GM21447 (cell line): ENCODE measurements around the gene GUCD1.
"Not testable (repeated sequence)": the region's sequence is repeated elsewhere in the genome, so short reads cannot be mapped to it uniquely, and the experiment has no call there.

Experiments
- ATAC-seq: cut with Tn5 transposase; IDR thresholded peaks from one replicate; pipeline ENCODE4 v1.9.1; 2021; ENCODE audit not compliant: unreplicated experiment

Gene GUCD1

DNA sequence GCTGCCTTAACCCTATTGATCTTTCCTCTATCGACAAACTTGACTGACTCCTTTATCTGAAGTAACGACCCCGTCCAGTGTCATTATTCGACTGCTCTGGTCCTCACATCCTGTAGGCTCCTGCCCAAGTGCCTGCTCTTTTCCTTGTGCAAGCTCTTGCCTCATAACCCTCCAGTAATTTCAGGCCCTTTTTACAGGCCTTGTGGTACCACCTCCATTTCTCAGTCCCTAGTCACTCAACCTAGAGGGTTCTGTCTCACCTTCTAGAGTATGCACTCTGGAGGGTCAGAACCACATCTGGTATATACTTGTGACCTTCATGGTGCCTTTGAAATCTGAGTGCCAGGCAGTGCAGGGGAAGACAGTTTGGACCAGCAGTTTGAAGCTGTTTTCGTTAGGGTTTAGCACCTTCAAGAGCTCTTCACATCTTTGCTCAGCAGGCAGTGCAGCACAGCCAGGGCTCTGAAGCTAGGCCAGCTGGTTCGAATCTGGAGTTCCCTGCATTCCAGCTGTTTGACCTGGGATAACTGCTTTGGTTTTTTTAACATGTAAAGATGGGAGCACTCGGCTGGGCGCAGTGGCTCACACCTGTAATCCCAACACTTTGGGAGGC lies 12.1 kb upstream of the GUCD1 start:
- no peak for ATAC-seq

DNA sequence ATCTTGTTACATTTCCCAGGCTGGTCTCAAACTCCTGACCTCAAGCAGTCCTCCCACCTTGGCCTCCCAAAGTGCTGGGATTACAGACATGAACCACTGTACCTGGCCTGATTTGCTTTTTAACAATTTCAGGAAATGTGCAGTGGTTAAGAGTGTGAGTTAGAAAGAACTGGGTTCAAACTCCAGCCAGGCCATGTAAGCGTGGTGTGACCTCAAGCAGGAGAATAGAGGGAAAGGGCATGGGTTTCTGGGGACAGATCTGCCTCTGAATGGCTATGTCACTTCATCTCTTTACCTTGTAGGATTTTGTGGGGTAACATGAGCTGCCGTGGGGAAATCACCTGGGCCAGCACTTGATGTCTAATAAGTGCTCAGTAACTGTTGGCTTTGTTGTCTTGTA lies 10.1 kb upstream of the GUCD1 start:
- no peak for ATAC-seq

DNA sequence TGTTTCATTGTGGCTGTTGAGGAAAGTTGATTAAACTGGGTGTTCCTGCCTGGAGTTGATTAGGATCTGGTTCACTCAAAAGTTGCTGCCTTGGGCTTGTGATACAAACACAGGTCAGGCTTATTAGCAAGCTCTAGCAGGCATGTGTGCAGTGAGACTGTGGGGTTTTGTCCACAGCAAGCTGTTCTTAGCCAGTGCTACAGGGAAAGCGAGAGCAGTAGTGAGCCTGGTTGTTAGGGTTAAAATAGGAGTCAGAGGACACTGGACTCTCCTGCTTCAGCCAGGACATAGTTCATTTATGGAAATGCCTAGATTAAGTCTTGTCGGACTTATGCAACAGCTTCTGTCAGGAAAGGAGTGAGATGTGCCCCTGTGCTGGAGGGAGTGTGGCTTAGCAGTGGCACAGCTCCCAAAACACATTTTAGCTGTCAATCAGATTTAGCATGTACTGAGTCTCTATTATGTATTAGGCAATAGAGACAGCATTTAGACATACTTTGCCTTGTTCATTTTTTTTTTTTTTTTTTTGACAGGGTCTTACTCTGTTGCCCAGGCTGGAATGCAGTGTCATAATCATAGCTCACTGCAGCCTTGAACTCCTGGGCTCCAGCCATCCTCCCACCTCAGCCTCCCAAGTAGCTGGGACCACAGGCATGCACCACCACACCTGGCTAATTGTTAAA lies 9.6 kb upstream of the GUCD1 start:
- ATAC-seq, result no peak

DNA sequence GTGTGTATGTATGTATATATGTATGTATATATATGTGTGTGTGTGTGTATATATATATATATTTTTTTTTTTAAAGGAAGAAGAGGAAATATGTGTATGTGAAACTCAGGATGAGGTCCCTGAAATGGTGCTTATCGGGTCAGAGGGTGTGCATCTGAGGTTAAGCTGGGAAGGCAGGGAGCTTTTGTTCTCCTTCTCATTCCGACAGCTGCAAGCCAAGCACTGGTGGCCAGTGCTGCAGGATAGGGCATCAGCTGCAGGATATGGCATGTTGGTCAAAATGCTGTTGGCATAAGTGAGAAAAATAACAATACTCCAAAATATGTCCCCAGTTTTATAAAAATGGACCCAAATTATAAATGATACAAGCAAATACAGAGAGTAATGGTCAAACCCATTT lies 8.3 kb upstream of the GUCD1 start:
- no peak for ATAC-seq

- no peak for ATAC-seq
These were observed 4.5 kb upstream of the GUCD1 start for GRCh38 chr22:24559471-24559870.

DNA sequence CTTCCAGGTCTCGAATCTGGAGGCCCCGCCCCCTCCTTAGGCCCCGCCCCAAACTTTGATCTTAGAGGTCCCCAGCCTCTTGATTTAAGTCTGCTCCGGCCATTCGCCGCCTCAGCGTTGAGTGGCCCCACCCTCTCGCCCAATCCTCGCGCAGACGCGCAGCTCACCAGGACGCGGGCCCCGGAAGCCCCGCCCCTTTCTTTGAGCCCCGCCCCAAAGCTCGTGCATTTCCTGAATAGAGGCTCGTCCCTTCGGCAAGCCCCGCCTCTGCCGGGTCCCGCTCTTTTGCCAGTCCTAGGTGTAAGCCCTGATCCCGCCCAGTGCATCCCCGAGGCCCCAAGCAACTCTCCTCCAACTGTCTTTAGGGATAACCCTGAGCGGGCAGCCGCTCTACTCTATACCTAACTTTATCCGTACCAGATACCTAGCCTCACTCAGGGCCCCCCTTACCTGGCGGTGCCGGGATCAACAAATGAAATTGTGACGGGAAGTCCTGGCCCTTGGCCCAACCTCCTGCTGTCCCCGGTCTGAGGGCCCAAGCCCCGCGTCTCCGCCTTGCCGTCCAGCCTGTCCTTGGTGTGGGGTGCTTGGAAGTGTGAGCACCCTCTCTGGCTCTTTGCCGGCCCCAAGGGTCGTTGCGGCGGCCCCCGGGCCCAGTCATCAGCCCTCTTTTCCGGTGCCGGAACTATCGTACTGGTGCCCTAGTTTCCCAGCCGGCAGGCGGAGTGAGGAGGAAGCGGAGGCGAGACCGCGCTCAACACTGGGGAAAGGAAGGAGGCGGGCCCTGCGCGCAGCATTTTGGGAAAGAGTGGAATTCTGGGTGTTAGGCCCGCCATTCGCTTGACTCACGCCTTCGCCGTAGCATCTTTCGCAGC lies 464 bp upstream of the GUCD1 start, which contains the start of gene SNRPD3:
Gene SNRPD3, plus strand, starts transcription at position 835 of the 875 bp plus-strand sequence. CDS start 1,676 bp downstream, outside the sequence.
- ATAC-seq, result peak; percentile 60

- no peak for ATAC-seq
These were observed 1.2 kb downstream of the GUCD1 start for GRCh38 chr22:24553597-24554312.

- not testable (repeated sequence) for ATAC-seq
These were observed 2.2 kb downstream of the GUCD1 start for GRCh38 chr22:24552503-24553286.

GRCh38 chr22:24550902-24551435 lies 4.0 kb downstream of the GUCD1 start:
- no peak for ATAC-seq

DNA sequence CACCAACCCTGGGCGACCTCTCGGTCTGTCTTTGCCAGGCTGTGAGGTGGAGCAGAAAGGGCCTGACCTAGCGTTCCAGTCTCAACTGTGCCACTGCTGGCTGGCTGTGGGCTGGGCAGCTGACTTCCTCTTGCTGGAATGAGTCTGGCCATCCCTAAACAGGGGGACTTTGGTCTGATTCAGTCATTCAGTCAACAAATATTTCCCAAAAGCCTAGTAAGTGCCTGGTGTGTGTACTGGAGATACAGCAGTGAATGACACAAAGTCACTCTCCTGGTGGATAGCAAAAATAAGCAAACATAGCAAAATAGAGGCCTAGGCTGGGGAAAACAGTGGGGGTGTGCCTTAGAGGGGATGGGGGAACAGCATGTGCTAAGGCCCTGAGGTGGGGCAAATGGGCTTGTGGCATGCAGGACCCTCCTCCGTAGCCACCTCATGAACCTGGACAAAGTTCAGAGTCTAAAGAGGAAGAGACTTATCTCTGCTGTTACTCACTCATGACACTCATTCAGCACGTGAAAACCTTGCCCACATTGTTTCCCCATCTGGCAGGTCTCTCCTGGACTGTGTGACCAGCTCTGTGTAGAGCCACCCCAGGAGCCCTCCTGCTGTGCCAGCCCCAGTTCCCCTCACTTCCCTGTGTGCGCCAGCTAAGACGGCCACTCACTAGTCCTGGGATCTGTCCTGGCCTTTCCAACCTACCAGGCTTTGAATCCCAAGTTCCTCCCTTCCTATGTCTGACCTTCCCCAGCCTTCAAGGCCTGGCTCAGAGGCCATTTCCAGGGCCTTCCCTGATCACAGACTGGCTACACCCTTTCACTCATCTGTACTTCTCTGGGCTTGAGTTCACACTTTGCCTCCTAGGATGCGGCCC lies 4.7 kb downstream of the GUCD1 start:
- no peak for ATAC-seq

- no peak for ATAC-seq
These were observed 6.1 kb downstream of the GUCD1 start for GRCh38 chr22:24548812-24549211.

GRCh38 chr22:24543679-24544243 lies 11.2 kb downstream of the GUCD1 start:
- no peak for ATAC-seq

GRCh38 chr22:24543185-24543601 lies 11.7 kb downstream of the GUCD1 start:
- ATAC-seq, result no peak

DNA sequence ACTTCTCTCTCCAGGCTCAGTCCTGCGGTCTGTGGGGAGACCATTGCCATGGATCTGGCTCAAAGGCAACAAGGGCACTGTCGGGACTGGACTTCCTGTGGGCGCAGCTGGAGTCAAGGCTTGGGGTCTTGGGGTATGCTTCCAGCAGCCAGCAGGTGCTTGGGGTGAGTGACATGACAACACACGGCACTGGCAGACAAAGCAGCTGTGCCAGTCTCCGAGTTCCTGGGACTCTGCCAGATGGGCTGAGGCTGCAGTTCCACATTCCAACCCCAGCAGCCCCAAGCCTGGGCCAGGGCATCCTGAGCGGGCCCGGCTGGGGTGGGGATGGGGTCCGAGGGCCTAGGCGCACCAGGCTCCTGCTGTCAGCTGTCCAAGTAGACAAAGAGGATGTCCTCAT lies 12.3 kb downstream of the GUCD1 start:
- no peak for ATAC-seq

GRCh38 chr22:24541681-24542515 lies 13.0 kb downstream of the GUCD1 start:
- no peak for ATAC-seq

- no peak for ATAC-seq
These were observed 14.5 kb downstream of the GUCD1 start for GRCh38 chr22:24540470-24540869.

DNA sequence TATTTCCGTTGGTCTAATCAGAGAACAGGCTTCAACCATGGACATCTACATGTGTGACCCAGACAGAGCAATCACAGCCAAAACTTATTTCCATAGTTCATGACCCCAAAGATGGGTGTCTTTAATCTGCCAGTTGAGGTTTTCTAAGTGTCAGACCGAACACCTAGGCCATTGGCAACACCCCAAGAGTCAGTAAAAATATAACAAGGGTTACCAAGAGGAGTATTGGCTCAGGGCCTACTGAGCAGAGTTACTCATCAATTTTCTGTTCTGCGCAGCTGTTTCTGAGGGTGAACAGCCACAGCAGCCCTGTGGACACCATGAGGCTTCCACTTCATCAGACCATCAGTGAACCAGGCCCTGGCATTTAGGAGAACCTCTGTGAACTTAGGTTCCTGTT lies 18.8 kb downstream of the GUCD1 start:
- no peak for ATAC-seq

GRCh38 chr22:24535348-24535747 lies 19.6 kb downstream of the GUCD1 start:
- no peak for ATAC-seq
